Vagina (tissue), 2 donors: ENCODE data around the gene HK2. TPM values are rescaled to one million over a fixed set of nuclear protein-coding genes. Genes with fewer than 3 reads are reported as not detected.
A peak's percentile ranks its signal among the peaks of the same experiment; 100 is the strongest.

Experiments
- DNase-seq, 2 donors: peaks; one replicate each; pipeline ENCODE4 v3.0.0-alpha.2; 2017; ENCODE audit errors: extremely low spot score in 2 of 2
- H3K27ac ChIP-seq: fragments of 200-600 bp; sonication (generic); one replicate; pipeline ENCODE4 v1.5.1; 2019
- H3K27me3 ChIP-seq: fragments of 200-600 bp; sonication (generic); one replicate; pipeline ENCODE4 v1.5.1; 2019
- H3K36me3 ChIP-seq, 2 donors: fragments of 200-600 bp; sonication (generic); one replicate each; pipeline ENCODE4 v1.5.1; 2017 to 2019
- H3K4me1 ChIP-seq: fragments of 200-600 bp; sonication (generic); one replicate; pipeline ENCODE4 v1.5.1; 2019
- H3K4me3 ChIP-seq, 2 donors: fragments of 200-600 bp; sonication (generic); 1 replicate in 1 of 2; 2 replicates in 1 of 2; pipeline ENCODE4 v1.5.1; 2016 to 2019
- H3K9me3 ChIP-seq: fragments of 200-600 bp; sonication (generic); one replicate; pipeline ENCODE4 v1.5.1; 2019
- POLR2A ChIP-seq, 2 donors: fragments of 450-650 bp; IDR thresholded peaks; one replicate each; pipeline ENCODE4 v1.6.1; 2017; ENCODE audit warnings: antibody characterized with exemption in 2 of 2, mild to moderate bottlenecking in 2 of 2, moderate library complexity in 2 of 2
- POLR2AphosphoS5 ChIP-seq, 2 donors: sonication (generic); formaldehyde crosslinking; IDR thresholded peaks; one replicate each; pipeline ENCODE4 v1.9.0; 2017; ENCODE audit warnings: antibody characterized with exemption in 2 of 2, mild to moderate bottlenecking in 2 of 2, low read depth in 1 of 2; ENCODE audit not compliant: insufficient read depth in 1 of 2
- intact Hi-C: fragments of 100-400 bp; cut with DNase I; formaldehyde crosslinking; loops from one replicate; pipeline ENCODE4 v1.15.1; 2023
- total RNA-seq: library from RNA; depleted of rRNA; stranded (reverse); fragments of >200 nt; gene quantifications from one replicate; pipeline ENCODE4 v1.2.3, GENCODE V29; 2016
- TF ChIP-seq, protein P1 (sequence below), 3 experiments: fragments of 450-650 bp in 2 of 3; fragments of 200-600 bp in 1 of 3; sonication (generic) in 1 of 3; IDR thresholded peaks; one replicate each; pipeline ENCODE4 v1.5.1; 2017 to 2019; ENCODE audit warnings: antibody characterized with exemption in 3 of 3, mild to moderate bottlenecking in 2 of 3, moderate library complexity in 2 of 3

HK2 gene
- total RNA-seq, 1 donor from 2014 or later: 5.4 TPM

DNA sequence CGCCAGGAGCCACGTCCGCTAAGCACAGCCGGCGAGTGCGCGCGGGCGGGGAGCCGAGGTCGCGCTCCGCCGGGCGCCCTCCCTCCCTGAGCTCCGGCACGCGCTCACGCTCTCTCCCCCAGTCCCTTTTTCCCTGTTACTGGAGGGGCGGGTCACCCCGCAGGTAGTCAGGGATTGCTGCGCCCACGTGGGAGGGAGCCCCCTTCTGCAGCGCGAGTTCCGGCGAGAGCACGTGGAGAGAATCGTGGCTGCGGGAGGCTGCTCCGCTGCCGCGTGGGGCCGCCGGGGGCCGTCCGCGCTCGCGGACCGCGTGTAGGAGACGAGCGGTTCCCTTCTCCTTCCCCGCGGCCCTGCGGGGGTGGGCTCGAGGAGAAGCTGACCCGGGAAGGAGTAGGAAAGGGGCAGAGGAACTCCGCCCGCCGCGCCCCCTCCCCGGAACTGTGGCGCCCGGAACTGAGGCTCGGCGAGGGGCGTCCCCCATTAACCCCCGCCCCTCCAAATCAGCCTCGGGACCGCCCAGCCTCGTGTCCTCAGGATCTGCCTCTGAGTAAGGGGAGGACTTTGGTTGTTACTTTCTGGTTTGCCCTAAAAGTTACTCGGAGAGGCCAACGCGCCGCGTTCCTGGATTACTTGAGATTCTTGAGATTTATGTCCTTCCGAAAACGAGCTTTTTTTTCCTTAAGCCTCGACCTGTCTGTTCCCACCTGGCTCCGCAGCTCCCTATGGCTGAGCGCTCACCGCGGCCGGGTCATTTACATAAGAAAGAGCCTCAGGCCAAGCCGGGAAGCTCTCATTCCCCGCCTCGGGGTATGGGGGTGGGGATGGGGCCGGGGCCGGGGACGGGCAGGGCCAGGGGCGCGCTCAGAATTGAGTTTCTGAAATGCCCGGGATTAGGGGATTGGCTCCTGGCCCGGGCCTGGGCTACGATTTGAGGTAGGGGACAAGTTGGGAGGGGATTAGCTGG, 1.1 kb downstream of the HK2 start:
- TF ChIP-seq, protein P1, sequence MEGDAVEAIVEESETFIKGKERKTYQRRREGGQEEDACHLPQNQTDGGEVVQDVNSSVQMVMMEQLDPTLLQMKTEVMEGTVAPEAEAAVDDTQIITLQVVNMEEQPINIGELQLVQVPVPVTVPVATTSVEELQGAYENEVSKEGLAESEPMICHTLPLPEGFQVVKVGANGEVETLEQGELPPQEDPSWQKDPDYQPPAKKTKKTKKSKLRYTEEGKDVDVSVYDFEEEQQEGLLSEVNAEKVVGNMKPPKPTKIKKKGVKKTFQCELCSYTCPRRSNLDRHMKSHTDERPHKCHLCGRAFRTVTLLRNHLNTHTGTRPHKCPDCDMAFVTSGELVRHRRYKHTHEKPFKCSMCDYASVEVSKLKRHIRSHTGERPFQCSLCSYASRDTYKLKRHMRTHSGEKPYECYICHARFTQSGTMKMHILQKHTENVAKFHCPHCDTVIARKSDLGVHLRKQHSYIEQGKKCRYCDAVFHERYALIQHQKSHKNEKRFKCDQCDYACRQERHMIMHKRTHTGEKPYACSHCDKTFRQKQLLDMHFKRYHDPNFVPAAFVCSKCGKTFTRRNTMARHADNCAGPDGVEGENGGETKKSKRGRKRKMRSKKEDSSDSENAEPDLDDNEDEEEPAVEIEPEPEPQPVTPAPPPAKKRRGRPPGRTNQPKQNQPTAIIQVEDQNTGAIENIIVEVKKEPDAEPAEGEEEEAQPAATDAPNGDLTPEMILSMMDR (IDR thresholded peaks at IDR 0.05): no peak
- no peak for TF ChIP-seq POLR2AphosphoS5 (IDR thresholded peaks at IDR 0.05; ENCODE audit: insufficient read depth in 1 of 2, low read depth in 1 of 2)
- TF ChIP-seq POLR2A (IDR thresholded peaks at IDR 0.05): no peak
- peak overlapping the region; percentile 7 for H3K27ac ChIP-seq
- H3K4me1 ChIP-seq: peaks cover 30% of the 10 kb centered on the region
- no peaks in the 10 kb centered on the region for H3K27me3 ChIP-seq
- DNase-seq: no peak
- intact Hi-C loops: no loop called here
- no peaks in the 10 kb centered on the region for H3K36me3 ChIP-seq
- H3K4me3 ChIP-seq: peak overlapping the region; percentile 48 to 58
- H3K9me3 ChIP-seq: no peaks in the 10 kb centered on the region

- H3K4me1 ChIP-seq: peaks cover 30% of the 10 kb centered on the region
- no peak overlapping the region for H3K27ac ChIP-seq
- no peaks in the 10 kb centered on the region for H3K9me3 ChIP-seq
- TF ChIP-seq POLR2AphosphoS5 (IDR thresholded peaks at IDR 0.05; ENCODE audit: insufficient read depth in 1 of 2, low read depth in 1 of 2): no peak
- TF ChIP-seq, protein P1 (IDR thresholded peaks at IDR 0.05): peak; percentile 13 to 37 (median 29)
- H3K36me3 ChIP-seq: no peaks in the 10 kb centered on the region
- intact Hi-C loops: no loop called here
- DNase-seq: no peak
- H3K4me3 ChIP-seq: peak overlapping the region; percentile 48 to 58
- H3K27me3 ChIP-seq: no peaks in the 10 kb centered on the region
Observed at GRCh38 chr2:74835831-74836674, 2.1 kb downstream of the HK2 start.

- no peaks in the 10 kb centered on the region for H3K9me3 ChIP-seq
- H3K4me1 ChIP-seq: peaks cover 30% of the 10 kb centered on the region
- H3K27ac ChIP-seq: no peak overlapping the region
- H3K36me3 ChIP-seq: no peaks in the 10 kb centered on the region
- TF ChIP-seq, protein P1 (IDR thresholded peaks at IDR 0.05): no peak
- TF ChIP-seq POLR2A (IDR thresholded peaks at IDR 0.05): no peak
- TF ChIP-seq POLR2AphosphoS5 (IDR thresholded peaks at IDR 0.05; ENCODE audit: insufficient read depth in 1 of 2, low read depth in 1 of 2): no peak
- intact Hi-C loops: no loop called here
- DNase-seq: no peak
- no peak overlapping the region for H3K4me3 ChIP-seq
- no peaks in the 10 kb centered on the region for H3K27me3 ChIP-seq
Observed at GRCh38 chr2:74836675-74837401, 2.9 kb downstream of the HK2 start.

DNA sequence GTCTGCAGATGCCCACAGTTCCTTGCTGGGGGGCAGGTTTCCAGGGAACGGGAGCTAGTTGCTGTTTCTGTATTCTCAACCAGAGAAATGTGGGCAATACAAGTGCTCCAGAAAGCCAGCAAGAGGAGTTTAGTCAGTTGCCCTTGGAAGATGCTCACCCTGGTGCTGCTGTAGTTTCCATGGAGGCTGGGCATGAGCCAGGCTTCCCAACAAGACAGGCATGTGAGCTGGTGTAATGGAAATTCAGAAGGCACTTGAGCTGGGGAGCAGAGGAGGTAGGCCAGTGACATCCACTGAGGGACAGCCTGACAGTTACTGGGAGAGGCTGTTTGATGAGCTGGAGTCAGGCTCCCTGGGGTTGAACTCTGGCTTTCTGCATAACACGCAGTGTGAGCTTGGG, 7.7 kb downstream of the HK2 start:
- no peak overlapping the region for H3K4me3 ChIP-seq
- TF ChIP-seq POLR2AphosphoS5 (IDR thresholded peaks at IDR 0.05; ENCODE audit: insufficient read depth in 1 of 2, low read depth in 1 of 2) (no peak), POLR2A (IDR thresholded peaks at IDR 0.05) (no peak)
- TF ChIP-seq, protein P1 (IDR thresholded peaks at IDR 0.05): no peak
- H3K4me1 ChIP-seq: peaks cover 37% of the 10 kb centered on the region
- no peak overlapping the region for H3K27ac ChIP-seq
- intact Hi-C loops: no loop called here
- no peak for DNase-seq
- H3K27me3 ChIP-seq: no peaks in the 10 kb centered on the region
- no peaks in the 10 kb centered on the region for H3K9me3 ChIP-seq
- H3K36me3 ChIP-seq: no peaks in the 10 kb centered on the region
